HEK293 (cell line): Measurements from ENCODE around the gene RASSF8.

Experiments used
- GLIS1 ChIP-seq: fragments of 450-650 bp; formaldehyde crosslinking; IDR thresholded peaks from 2 replicates; pipeline ENCODE4 v1.5.1; 2016; ENCODE audit warnings: missing biosample characterization, missing genetic modification characterization
- SALL2 ChIP-seq: fragments of 450-650 bp; formaldehyde crosslinking; IDR thresholded peaks from 2 replicates; pipeline ENCODE4 v1.5.0; 2017; ENCODE audit warnings: missing biosample characterization, mild to moderate bottlenecking, missing genetic modification characterization, borderline replicate concordance
- TRIM28 ChIP-seq: IDR thresholded peaks from 2 replicates; pipeline ENCODE4 v1.6.1; 2011; ENCODE audit warnings: low read length, control low read depth, borderline replicate concordance
- ZBTB17 ChIP-seq: fragments of 450-650 bp; formaldehyde crosslinking; IDR thresholded peaks from 2 replicates; pipeline ENCODE4 v1.5.1; 2016; ENCODE audit warnings: missing biosample characterization, missing genetic modification characterization
- ZBTB48 ChIP-seq: fragments of 450-650 bp; formaldehyde crosslinking; IDR thresholded peaks from 2 replicates; pipeline ENCODE4 v1.5.1; 2016; ENCODE audit warnings: missing biosample characterization, missing genetic modification characterization
- ZEB2 ChIP-seq: fragments of 450-650 bp; formaldehyde crosslinking; IDR thresholded peaks from 2 replicates; pipeline ENCODE4 v1.5.1; 2016; ENCODE audit warnings: missing biosample characterization, missing genetic modification characterization
- ZFP41 ChIP-seq: fragments of 450-650 bp; formaldehyde crosslinking; IDR thresholded peaks from 2 replicates; pipeline ENCODE4 v1.5.1; 2016; ENCODE audit warnings: missing biosample characterization, missing genetic modification characterization, borderline replicate concordance
- ZNF121 ChIP-seq: fragments of 450-650 bp; formaldehyde crosslinking; IDR thresholded peaks from 2 replicates; pipeline ENCODE4 v1.5.1; 2016; ENCODE audit warnings: missing biosample characterization, missing genetic modification characterization
- ZNF157 ChIP-seq: fragments of 450-650 bp; formaldehyde crosslinking; IDR thresholded peaks from 2 replicates; pipeline ENCODE4 v1.5.1; 2016; ENCODE audit warnings: missing biosample characterization, missing genetic modification characterization
- ZNF184 ChIP-seq: fragments of 450-650 bp; IDR thresholded peaks from 2 replicates; pipeline ENCODE4 v1.5.1; 2018; ENCODE audit warnings: missing biosample characterization, mild to moderate bottlenecking, missing genetic modification characterization
- ZNF335 ChIP-seq: fragments of 450-650 bp; formaldehyde crosslinking; conservative IDR thresholded peaks from 2 replicates; pipeline ENCODE4 v1.5.1; 2016; ENCODE audit warnings: missing biosample characterization, missing genetic modification characterization
- ZNF426 ChIP-seq: fragments of 450-650 bp; formaldehyde crosslinking; IDR thresholded peaks from 2 replicates; pipeline ENCODE4 v1.5.1; 2017; ENCODE audit warnings: missing biosample characterization, missing genetic modification characterization, mild to moderate bottlenecking, inconsistent platforms, moderate library complexity
- ZNF48 ChIP-seq: fragments of 450-650 bp; formaldehyde crosslinking; IDR thresholded peaks from 2 replicates; pipeline ENCODE4 v1.5.1; 2016; ENCODE audit warnings: missing biosample characterization, missing genetic modification characterization
- ZNF561 ChIP-seq: fragments of 450-650 bp; IDR thresholded peaks from 2 replicates; pipeline ENCODE4 v1.5.1; 2018; ENCODE audit warnings: missing biosample characterization, missing genetic modification characterization, borderline replicate concordance
- ZNF600 ChIP-seq: fragments of 450-650 bp; formaldehyde crosslinking; IDR thresholded peaks from 2 replicates; pipeline ENCODE4 v1.5.1; 2016; ENCODE audit warnings: missing biosample characterization, missing genetic modification characterization
- ZNF660 ChIP-seq: fragments of 450-650 bp; IDR thresholded peaks from 2 replicates; pipeline ENCODE4 v1.5.1; 2018; ENCODE audit warnings: missing biosample characterization, mild to moderate bottlenecking, missing genetic modification characterization
- ZNF670 ChIP-seq: fragments of 450-650 bp; formaldehyde crosslinking; IDR thresholded peaks from 2 replicates; pipeline ENCODE4 v1.5.1; 2016; ENCODE audit warnings: missing biosample characterization, missing genetic modification characterization, low read depth
- ZNF785 ChIP-seq: fragments of 450-650 bp; formaldehyde crosslinking; IDR thresholded peaks from 2 replicates; pipeline ENCODE4 v1.5.1; 2016; ENCODE audit warnings: missing biosample characterization, missing genetic modification characterization
- ZSCAN30 ChIP-seq: fragments of 450-650 bp; IDR thresholded peaks from 2 replicates; pipeline ENCODE4 v1.5.1; 2018; ENCODE audit warnings: missing biosample characterization, mild to moderate bottlenecking, missing genetic modification characterization, moderate library complexity
- TF ChIP-seq, protein P1 (sequence below): fragments of 450-650 bp; IDR thresholded peaks from 2 replicates; pipeline ENCODE4 v1.5.1; 2018; ENCODE audit warnings: missing biosample characterization, mild to moderate bottlenecking, missing genetic modification characterization
- TF ChIP-seq, protein P2 (sequence below): fragments of 450-650 bp; formaldehyde crosslinking; IDR thresholded peaks from 2 replicates; pipeline ENCODE4 v1.5.1; 2016; ENCODE audit warnings: missing biosample characterization, missing genetic modification characterization
- TF ChIP-seq, protein P3 (sequence below): fragments of 450-650 bp; formaldehyde crosslinking; IDR thresholded peaks from 2 replicates; pipeline ENCODE4 v1.5.1; 2017; ENCODE audit warnings: missing biosample characterization, missing genetic modification characterization
- TF ChIP-seq, protein P4 (sequence below): fragments of 450-650 bp; IDR thresholded peaks from 2 replicates; pipeline ENCODE4 v1.5.1; 2018; ENCODE audit warnings: missing biosample characterization, missing genetic modification characterization
- TF ChIP-seq, protein P5 (sequence below): fragments of 450-650 bp; formaldehyde crosslinking; IDR thresholded peaks from 2 replicates; pipeline ENCODE4 v1.5.1; 2017; ENCODE audit warnings: missing biosample characterization, missing genetic modification characterization
- TF ChIP-seq, protein P6 (sequence below): fragments of 450-650 bp; formaldehyde crosslinking; IDR thresholded peaks from 2 replicates; pipeline ENCODE4 v1.5.1; 2017; ENCODE audit warnings: missing biosample characterization, missing genetic modification characterization

The RASSF8 gene

DNA sequence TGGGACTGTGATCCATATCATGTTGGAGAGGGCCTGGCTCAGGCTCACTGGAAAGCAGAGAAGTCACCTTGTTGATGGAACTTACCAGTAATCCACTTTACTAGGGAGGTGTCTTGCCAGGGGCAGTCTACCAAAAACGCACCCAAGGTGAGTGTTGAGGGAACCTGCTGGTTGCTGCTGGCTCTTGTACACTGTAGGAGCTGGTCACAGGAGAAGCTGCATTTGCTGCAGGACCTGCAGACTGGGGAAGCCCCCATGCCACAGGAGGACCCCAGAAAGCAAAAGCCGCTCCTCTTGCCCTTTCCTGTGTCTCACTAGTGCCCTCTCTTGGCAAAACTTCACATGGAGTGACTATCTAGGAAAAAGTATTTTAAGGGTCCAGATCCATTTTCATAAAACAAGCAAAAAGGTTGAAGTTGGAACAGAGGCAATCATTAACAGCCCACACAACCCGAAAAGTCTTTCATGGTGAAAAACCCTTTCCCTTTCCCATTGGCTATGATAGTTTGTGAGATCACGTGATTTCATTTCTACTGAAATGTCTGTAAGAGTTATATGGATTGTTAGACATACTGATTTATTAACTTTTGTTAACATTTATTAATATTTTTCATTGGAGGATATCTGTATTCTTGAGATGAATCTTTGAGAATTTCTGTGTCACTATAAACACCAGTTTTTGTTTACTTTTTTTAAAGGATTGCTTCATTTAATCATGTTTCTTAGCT is 59.2 kb downstream of the RASSF8 start (continued):
- TF ChIP-seq ZSCAN30 (tag by site-specific recombination) (peak; percentile 75), ZNF335 (peak; percentile 89), ZNF785 (no peak), ZFP41 (tag by site-specific recombination) (no peak), ZNF600 (tag by site-specific recombination) (peak; percentile 89), ZNF48 (no peak), ZEB2 (tag by site-specific recombination) (0 out of 2 replicates have a peak, but pooled peaks have one; percentile 15), SALL2 (tag by site-specific recombination) (no peak), ZNF184 (0 out of 2 replicates have a peak, but pooled peaks have one; percentile 50), ZBTB17 (tag by site-specific recombination) (peak; percentile 79), ZNF426 (no peak), ZNF660 (tag by site-specific recombination) (peak; percentile 24; the same call in 1 of the 2 replicates), ZNF670 (tag by site-specific recombination) (no peak), ZNF121 (tag by site-specific recombination) (no peak), ZNF561 (tag by site-specific recombination) (no peak), TRIM28 (no peak), ZBTB48 (tag by site-specific recombination) (peak; percentile 84), GLIS1 (no peak), ZNF157 (tag by site-specific recombination) (no peak)
- TF ChIP-seq, protein P1, sequence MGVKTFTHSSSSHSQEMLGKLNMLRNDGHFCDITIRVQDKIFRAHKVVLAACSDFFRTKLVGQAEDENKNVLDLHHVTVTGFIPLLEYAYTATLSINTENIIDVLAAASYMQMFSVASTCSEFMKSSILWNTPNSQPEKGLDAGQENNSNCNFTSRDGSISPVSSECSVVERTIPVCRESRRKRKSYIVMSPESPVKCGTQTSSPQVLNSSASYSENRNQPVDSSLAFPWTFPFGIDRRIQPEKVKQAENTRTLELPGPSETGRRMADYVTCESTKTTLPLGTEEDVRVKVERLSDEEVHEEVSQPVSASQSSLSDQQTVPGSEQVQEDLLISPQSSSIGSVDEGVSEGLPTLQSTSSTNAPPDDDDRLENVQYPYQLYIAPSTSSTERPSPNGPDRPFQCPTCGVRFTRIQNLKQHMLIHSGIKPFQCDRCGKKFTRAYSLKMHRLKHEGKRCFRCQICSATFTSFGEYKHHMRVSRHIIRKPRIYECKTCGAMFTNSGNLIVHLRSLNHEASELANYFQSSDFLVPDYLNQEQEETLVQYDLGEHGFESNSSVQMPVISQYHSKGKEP (tag by site-specific recombination), result peak; percentile 87
- TF ChIP-seq, protein P2, sequence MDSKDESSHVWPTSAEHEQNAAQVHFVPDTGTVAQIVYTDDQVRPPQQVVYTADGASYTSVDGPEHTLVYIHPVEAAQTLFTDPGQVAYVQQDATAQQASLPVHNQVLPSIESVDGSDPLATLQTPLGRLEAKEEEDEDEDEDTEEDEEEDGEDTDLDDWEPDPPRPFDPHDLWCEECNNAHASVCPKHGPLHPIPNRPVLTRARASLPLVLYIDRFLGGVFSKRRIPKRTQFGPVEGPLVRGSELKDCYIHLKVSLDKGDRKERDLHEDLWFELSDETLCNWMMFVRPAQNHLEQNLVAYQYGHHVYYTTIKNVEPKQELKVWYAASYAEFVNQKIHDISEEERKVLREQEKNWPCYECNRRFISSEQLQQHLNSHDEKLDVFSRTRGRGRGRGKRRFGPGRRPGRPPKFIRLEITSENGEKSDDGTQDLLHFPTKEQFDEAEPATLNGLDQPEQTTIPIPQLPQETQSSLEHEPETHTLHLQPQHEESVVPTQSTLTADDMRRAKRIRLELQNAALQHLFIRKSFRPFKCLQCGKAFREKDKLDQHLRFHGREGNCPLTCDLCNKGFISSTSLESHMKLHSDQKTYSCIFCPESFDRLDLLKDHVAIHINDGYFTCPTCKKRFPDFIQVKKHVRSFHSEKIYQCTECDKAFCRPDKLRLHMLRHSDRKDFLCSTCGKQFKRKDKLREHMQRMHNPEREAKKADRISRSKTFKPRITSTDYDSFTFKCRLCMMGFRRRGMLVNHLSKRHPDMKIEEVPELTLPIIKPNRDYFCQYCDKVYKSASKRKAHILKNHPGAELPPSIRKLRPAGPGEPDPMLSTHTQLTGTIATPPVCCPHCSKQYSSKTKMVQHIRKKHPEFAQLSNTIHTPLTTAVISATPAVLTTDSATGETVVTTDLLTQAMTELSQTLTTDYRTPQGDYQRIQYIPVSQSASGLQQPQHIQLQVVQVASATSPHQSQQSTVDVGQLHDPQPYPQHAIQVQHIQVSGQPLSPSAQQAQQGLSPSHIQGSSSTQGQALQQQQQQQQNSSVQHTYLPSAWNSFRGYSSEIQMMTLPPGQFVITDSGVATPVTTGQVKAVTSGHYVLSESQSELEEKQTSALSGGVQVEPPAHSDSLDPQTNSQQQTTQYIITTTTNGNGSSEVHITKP (tag by site-specific recombination), result peak; percentile 94
- TF ChIP-seq, protein P3, sequence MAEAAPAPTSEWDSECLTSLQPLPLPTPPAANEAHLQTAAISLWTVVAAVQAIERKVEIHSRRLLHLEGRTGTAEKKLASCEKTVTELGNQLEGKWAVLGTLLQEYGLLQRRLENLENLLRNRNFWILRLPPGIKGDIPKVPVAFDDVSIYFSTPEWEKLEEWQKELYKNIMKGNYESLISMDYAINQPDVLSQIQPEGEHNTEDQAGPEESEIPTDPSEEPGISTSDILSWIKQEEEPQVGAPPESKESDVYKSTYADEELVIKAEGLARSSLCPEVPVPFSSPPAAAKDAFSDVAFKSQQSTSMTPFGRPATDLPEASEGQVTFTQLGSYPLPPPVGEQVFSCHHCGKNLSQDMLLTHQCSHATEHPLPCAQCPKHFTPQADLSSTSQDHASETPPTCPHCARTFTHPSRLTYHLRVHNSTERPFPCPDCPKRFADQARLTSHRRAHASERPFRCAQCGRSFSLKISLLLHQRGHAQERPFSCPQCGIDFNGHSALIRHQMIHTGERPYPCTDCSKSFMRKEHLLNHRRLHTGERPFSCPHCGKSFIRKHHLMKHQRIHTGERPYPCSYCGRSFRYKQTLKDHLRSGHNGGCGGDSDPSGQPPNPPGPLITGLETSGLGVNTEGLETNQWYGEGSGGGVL (tag by site-specific recombination), result no peak
- TF ChIP-seq, protein P4, sequence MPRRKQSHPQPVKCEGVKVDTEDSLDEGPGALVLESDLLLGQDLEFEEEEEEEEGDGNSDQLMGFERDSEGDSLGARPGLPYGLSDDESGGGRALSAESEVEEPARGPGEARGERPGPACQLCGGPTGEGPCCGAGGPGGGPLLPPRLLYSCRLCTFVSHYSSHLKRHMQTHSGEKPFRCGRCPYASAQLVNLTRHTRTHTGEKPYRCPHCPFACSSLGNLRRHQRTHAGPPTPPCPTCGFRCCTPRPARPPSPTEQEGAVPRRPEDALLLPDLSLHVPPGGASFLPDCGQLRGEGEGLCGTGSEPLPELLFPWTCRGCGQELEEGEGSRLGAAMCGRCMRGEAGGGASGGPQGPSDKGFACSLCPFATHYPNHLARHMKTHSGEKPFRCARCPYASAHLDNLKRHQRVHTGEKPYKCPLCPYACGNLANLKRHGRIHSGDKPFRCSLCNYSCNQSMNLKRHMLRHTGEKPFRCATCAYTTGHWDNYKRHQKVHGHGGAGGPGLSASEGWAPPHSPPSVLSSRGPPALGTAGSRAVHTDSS, result no peak
- TF ChIP-seq, protein P5, sequence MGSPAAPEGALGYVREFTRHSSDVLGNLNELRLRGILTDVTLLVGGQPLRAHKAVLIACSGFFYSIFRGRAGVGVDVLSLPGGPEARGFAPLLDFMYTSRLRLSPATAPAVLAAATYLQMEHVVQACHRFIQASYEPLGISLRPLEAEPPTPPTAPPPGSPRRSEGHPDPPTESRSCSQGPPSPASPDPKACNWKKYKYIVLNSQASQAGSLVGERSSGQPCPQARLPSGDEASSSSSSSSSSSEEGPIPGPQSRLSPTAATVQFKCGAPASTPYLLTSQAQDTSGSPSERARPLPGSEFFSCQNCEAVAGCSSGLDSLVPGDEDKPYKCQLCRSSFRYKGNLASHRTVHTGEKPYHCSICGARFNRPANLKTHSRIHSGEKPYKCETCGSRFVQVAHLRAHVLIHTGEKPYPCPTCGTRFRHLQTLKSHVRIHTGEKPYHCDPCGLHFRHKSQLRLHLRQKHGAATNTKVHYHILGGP (tag by site-specific recombination), result peak; percentile 89
- TF ChIP-seq, protein P6, sequence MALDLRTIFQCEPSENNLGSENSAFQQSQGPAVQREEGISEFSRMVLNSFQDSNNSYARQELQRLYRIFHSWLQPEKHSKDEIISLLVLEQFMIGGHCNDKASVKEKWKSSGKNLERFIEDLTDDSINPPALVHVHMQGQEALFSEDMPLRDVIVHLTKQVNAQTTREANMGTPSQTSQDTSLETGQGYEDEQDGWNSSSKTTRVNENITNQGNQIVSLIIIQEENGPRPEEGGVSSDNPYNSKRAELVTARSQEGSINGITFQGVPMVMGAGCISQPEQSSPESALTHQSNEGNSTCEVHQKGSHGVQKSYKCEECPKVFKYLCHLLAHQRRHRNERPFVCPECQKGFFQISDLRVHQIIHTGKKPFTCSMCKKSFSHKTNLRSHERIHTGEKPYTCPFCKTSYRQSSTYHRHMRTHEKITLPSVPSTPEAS, result no peak
